Measurements from ENCODE around the gene MYL3.
"Not testable (repeated sequence)": the region's sequence is repeated elsewhere in the genome, so short reads cannot be mapped to it uniquely, and the experiment has no call there.

Gene MYL3

GRCh38 chr3:46849045-46849631 is 14.1 kb downstream of the MYL3 start:
- no peak for DNase-seq

DNA sequence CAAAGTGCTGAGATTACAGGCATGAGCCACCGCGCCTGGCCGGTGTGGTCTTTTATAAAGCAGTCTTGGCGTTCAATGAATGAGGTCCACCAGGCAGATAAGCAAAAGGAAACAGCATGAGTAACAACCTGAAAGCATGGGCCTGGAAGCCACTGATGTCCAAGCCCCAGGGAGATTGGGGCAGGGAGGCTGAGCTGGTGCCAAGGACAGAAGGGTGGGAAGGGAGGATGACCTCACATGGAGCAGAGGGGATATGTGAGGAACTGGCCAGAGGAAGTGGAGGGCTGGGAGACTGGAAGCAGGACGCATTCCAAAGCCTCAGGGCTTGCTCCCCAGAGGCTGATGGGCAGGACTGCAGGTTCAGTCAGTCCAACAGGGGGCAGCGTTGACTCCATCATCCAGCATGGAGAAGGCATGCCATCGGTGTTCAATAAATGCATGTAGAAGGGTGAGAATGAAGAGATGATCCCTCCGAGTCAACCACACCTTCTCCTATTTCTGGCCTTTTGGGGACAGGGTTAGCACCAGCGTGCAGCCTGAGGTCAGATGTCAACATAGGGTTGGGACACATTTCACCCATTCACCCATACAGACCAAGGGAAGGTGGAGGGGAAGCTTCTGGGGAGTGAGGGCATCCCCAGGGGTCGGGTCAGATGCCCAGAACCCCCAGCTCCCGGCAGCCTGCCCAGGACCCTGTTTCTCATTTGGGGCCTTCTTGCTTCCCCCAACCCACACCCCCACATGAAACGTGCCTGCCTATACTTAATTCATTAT is 14.8 kb downstream of the MYL3 start:
- no peak for DNase-seq

DNA sequence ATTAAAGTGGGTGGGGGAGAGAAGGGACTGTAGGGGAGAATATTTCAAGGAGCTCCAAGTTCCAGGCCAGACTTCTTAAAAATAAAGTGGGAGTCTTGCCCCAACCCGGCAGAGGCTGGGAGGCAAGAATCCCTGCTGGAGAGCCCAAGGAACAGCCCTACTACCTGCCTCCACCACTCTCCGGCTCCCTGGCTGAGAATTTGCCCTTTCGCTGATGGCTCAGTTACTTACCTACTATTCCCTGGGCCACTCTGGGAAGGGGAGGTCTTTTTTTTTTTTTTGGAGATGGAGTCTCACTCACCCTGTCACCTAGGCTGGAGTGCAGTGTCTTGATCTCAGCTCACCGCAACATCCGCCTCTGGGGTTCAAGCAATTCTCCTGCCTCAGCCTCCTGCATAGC is 15.5 kb downstream of the MYL3 start:
- DNase-seq, result no peak

- no peak for DNase-seq
Measured at GRCh38 chr3:46846624-46847542, 16.4 kb downstream of the MYL3 start.

DNA sequence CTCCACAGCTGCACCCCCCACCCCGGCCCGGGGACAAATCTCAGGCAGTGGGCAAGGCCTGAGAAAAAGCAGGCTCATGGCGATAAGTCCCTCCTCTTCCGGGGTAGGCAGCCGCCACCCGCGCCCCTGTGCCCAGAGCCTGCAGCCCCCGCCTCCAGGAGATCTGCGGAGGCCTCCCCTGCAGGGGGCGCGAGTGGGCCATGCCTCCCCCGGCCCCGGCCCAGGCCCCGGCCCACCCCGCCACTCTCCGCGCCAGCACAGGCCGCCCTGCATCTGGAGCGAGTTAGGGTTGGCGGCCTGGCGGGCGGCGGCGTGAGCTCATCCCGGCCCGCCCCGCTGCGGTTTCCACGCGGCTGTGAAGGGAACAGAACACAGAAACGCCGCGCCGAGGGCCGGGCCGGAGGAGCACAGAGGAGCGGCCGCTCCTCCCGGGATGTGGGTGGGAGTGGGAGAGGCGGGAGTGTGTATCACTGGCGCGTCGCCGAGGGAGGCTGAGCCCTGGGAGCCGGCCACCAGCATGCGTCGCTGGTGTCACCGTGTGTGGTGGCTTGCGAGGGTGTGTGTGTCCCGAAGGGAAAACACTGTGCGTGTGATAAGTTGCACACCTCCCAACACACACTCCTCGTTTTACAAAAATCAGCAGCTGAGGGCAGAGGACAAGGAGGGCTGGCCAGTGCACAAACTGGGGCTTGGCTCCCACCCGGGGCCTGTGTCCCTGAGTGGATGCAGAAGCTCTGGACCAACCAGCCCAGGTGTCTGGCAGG is 17.2 kb downstream of the MYL3 start:
- DNase-seq, result peak in 1 of 2 experiments; percentile 35

DNA sequence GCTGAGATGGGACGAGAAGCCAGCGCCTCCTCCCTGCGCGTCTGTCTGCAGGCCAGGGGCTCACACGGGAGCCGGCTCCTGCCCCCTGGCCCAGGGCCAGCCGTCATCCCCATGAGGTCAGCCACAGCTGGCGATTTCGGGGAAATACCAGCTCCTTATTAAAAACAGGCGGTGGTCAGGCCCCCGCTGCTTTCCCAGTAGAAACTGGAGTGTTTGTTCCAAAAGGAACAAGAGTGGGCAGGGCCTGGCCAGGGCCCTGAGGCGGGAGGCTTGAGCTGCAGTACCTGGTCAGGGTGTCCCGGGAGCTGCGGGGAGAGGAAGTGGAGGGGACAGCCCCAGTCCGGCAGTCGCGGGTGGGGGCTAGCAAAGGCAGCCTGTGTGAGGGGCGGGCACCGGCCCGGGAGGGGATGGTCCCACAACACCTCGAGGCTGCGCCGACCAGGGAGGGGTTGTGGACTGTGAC is 17.8 kb downstream of the MYL3 start:
- DNase-seq, result no peak

GRCh38 chr3:46844881-46845312 is 18.3 kb downstream of the MYL3 start:
- DNase-seq, result no peak

DNA sequence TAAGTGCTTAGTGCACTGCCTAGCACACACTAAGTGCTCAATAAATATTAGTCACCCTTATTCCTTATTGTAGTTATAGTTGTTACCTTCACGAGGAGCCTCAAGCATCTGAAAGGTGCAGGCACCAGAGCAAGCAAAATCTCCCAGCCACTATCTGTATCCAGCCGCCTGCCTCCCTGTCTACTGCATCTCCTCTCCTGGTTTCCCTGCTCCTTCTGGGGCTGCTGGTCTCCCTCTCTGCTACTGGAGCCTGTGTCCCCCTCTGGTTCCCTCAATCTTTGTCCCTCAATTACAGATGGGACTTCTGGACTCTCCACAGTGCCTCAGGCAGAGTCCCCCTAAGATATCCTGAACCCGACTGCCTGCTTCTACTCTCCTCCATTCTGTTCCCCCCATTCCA is 18.8 kb downstream of the MYL3 start:
- no peak for DNase-seq

GRCh38 chr3:46843508-46843907 is 19.7 kb downstream of the MYL3 start:
- no peak for DNase-seq

DNA sequence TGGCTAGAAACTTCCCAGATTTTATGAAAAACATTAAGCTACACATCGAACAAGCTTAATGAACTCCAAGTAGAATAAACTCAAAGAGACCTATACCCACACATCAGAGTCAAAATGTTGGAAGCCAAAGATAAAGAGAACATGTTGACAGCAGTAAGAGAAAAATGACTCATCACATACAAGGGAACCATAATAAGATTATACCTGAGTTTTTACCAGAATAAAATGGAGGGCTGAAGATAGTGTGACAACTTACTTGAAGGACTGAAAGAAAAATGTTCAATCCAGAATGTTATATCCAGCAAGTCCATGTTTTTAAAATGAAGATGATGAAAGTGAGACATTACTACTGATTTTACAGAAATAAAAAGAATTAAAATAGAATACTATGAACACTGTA is 22.8 kb downstream of the MYL3 start:
- no peak for DNase-seq

DNA sequence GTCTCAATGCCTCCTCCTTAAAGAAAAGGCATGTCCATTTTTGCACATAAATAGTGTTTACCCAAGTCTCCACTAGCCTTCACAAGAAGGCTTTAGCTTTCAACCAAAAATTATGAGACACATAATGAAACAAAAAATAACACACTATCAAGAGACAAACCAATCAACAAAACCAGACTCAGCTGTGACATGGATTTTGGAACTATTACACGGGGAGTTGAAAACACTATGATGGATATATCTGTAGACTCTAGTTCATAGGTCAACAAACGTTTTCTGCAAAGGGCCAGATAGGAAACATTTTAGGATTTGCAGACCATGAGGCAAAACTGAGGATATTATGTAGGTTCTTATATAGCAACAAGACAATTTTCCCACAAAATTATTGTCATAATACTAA is 24.9 kb downstream of the MYL3 start:
- no peak for DNase-seq

DNA sequence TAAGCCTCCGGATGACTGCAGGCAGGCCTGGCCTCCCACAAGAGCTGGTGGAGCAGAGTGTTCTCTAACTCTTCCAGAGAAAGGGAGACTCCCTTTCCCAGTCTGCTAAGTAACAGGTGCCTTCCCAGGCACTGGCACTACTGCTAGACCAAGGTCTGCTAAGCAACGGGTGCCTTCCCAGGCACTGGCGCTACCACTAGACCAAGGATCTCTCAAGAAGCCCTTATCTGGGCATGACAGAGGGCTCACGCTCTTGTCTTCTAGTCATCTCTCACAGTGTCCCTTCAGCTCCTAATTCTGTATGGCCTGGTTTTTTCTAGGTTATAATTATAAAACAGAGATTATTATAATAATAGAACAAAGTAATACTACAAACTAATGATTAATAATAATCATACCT is 27.8 kb downstream of the MYL3 start:
- DNase-seq, result no peak

DNA sequence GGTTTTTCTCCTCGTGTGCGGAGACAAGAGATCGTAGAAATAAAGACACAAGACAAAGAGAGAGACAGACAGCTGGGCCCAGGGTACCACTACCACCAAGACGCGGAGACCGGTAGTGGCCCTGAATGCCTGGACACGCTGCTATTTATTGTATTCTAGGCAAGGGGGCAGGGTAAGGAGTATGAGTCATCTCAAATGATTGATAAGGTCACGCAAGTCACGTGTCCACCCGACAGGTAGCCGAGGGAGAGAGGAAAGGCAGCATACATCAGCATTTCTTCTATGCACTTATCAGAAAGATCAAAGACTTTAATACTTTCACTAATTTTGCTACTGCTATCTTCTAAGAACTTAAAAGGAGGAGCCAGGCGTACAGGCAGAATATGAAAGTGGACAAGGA is 28.2 kb downstream of the MYL3 start:
- no peak for DNase-seq

DNA sequence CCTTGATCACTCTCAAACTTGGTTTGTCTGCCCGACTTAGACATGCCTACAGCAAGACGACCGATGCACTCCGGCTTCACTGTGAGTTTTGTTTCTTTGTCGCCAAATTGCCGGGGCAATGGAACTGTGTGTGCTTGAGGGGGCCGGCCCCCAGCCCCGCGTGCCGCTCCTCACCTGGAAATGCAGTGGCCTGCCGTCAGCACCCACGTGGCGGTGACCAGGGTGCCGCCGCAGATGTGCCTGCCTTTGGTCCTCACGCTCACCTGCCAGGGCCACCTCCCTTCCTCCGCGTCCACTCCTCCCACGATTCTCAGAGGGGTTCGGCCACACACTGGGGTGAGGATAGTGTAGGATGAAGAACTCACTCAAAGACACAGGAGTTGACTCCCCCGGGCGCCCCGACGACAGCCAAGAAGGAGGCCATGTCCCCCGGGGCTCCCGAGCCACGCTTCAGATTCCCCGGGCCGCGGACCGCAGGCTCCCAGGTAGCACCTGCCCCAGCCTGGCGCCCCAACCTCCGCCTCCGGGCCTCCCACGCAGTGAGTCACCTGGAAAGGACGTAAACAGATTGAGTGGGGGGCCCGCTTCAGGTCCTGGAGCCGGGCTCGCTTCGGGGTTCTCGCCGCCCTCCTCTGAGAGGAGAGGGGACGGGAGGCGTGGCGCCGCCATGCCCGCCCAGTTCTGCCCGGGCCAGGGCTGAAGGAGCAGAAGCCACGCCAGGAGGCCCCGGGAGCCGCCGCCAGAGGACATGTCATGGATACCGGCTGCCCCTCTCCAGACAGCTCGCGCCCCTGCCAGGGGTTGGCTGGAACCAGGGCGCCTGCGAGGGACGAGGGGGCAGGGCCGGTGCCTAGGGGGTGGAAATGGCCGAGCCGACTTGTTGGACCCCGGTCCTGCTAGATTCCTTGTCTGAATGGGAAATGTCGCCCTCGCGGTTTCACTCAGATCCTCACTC is 29.6 kb downstream of the MYL3 start:
- DNase-seq, result no peak

GRCh38 chr3:46831841-46832240 is 31.4 kb downstream of the MYL3 start:
- DNase-seq, result no peak

GRCh38 chr3:46831316-46831715 is 31.9 kb downstream of the MYL3 start:
- DNase-seq, result no peak

GRCh38 chr3:46830801-46831200 is 32.4 kb downstream of the MYL3 start:
- no peak for DNase-seq

- no peak for DNase-seq
Measured at GRCh38 chr3:46829699-46830208, 33.5 kb downstream of the MYL3 start.

- DNase-seq, result no peak
Measured at GRCh38 chr3:46825450-46825849, 37.8 kb downstream of the MYL3 start.

DNA sequence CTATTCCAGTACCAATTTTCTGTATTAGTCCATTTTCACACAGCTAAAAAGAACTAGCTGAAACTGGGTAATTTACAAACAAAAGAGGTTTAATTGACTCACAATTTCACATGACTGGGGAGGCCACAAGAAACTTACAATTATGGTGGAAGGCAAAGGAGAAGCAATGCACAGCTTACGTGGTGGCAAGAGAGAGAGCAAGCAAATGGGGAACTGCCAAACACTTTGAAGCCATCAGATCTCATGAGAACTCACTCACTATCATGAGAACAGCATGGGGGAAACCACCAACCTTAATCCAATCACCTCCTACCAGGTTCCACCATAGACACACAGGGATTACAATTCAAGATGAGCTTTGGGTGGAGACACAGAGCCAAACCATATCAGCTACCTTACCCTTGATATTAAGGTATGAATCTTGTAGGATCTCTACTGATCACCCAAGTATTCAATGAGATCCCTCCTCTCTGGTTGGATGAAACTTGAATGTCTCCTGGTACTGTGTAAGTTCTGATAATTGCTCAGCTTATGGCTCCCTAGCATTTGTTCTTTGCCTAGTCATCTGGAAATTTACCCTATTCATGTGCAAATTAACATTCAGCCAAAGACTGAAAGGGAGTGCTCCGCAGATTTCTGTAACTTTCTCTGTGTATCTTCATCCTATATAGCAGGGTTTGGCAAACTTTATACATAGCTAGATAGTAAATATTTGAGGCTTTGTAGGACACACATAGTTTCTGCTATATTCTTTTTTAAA is 38.9 kb downstream of the MYL3 start:
- no peak for DNase-seq

DNA sequence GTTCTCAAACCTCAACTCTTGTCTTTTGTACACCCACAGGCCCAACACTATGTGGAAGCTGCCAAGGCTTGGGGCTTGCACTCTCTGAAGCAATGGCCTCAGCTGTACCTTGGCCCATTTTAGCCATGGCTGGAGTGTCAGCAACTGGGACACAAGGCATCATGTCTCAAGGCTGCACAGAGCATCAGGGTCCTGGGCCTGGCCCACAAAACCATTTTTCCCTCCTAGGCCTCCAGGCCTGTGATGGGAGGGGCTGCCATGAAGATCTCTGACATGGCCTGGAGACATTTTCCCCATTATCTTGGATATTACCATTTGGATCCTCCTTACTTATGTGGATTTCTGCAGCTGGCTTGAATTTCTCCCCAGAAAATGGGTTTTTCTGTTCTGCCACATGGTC is 39.9 kb downstream of the MYL3 start:
- DNase-seq, result not testable (repeated sequence)
